ENCODE measurements around the gene PHLDB2. TPM values are rescaled to one million over a fixed set of nuclear protein-coding genes. Genes with fewer than 3 reads are reported as not detected.

PHLDB2 gene
- total RNA-seq, 1 donor from 2014 or later, result 2.5 TPM

DNA sequence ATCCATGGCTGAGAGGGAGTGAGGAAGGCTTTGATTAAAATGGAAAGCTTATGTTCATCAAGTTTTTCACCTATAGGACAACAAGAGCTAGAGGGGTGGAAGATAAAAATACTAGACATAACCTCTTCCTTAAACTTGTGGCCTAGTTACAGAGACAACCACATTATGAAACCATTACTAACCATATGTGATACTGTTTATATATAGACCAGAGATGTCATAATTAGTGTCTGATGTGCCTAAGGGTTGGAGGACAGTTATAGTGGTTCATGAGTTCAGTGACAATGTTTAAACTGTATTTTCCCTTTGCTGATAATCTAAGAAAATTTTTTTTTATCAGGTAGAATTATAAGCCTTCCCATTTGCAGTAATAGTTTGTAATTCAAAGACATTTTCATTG lies 23.7 kb downstream of the PHLDB2 start:
- DNase-seq (no peak), ATAC-seq (ENCODE audit: low read depth) (no peak)
- peaks cover 10% of the 10 kb centered on the region for H3K9me3 Mint-ChIP-seq
- H3K27me3 Mint-ChIP-seq, result peaks cover 2% of the 10 kb centered on the region
- H3K27ac Mint-ChIP-seq, result no peak overlapping the region
- no peak overlapping the region for H3K4me3 Mint-ChIP-seq
- H3K36me3 Mint-ChIP-seq (ENCODE audit: low read depth), result peaks cover 3% of the 10 kb centered on the region
- ChIA-PET CTCF (interaction anchor here (0.9 kb wide), 1 partner anchor 131 kb away, joined by 3 read pairs; no protein-coding TSS in a partner anchor), POLR2A (no interaction called here)
- TF ChIP-seq, protein P1, sequence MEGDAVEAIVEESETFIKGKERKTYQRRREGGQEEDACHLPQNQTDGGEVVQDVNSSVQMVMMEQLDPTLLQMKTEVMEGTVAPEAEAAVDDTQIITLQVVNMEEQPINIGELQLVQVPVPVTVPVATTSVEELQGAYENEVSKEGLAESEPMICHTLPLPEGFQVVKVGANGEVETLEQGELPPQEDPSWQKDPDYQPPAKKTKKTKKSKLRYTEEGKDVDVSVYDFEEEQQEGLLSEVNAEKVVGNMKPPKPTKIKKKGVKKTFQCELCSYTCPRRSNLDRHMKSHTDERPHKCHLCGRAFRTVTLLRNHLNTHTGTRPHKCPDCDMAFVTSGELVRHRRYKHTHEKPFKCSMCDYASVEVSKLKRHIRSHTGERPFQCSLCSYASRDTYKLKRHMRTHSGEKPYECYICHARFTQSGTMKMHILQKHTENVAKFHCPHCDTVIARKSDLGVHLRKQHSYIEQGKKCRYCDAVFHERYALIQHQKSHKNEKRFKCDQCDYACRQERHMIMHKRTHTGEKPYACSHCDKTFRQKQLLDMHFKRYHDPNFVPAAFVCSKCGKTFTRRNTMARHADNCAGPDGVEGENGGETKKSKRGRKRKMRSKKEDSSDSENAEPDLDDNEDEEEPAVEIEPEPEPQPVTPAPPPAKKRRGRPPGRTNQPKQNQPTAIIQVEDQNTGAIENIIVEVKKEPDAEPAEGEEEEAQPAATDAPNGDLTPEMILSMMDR (IDR thresholded peaks at IDR 0.05), result no peak
- H3K4me1 Mint-ChIP-seq, result peaks cover 3% of the 10 kb centered on the region
- intact Hi-C loops (cut with micrococcal nuclease), result no loop called here

DNA sequence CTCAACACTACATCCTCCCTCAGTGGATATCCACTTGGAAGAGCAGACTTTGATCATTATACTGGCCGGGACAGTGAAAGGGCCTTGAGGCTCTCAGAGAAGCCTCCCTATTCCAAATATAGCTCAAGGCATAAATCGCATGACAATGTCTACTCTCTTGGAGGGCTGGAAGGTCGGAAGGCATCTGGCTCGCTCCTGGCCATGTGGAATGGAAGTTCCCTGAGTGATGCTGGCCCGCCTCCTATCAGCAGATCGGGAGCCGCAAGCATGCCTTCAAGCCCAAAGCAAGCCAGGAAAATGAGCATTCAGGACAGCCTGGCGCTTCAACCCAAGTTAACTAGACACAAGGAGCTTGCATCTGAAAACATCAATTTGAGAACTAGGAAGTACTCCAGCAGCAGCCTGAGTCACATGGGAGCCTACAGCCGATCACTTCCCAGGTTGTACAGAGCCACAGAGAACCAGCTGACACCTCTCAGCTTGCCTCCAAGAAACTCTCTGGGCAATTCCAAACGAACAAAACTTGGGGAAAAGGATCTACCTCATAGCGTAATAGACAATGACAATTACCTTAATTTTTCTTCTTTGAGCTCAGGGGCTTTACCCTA lies 25.4 kb downstream of the PHLDB2 start:
- no peak overlapping the region for H3K27ac Mint-ChIP-seq
- peaks cover 10% of the 10 kb centered on the region for H3K9me3 Mint-ChIP-seq
- DNase-seq, result no peak
- peaks cover 3% of the 10 kb centered on the region for H3K36me3 Mint-ChIP-seq (ENCODE audit: low read depth)
- no peaks in the 10 kb centered on the region for H3K4me1 Mint-ChIP-seq
- intact Hi-C loops (cut with micrococcal nuclease), result no loop called here
- TF ChIP-seq, protein P1 (IDR thresholded peaks at IDR 0.05), result no peak
- peaks cover 2% of the 10 kb centered on the region for H3K27me3 Mint-ChIP-seq
- H3K4me3 Mint-ChIP-seq, result no peak overlapping the region
- no peak for ATAC-seq (ENCODE audit: low read depth)
- ChIA-PET POLR2A (no interaction called here), CTCF (no interaction called here)

DNA sequence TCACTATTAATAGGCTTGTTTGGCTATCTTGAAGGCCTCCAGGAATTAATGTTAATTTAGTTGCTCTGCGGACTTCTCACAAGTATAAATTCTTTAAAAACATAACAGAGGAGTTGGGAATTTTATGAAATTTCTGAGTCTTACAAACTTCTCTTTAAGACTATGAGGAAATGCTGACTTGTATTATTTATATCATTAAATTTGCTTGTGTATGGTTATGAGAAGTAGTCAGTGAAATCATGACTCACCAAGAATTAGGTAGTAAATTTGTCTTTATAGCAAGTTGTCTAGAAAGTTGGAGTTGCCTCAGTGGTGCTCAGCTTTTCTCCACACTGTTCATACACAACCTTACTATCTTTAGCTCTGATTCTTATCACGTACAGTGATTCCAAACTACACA lies 26.5 kb downstream of the PHLDB2 start:
- H3K27me3 Mint-ChIP-seq, result peaks cover 2% of the 10 kb centered on the region
- H3K36me3 Mint-ChIP-seq (ENCODE audit: low read depth), result peaks cover 6% of the 10 kb centered on the region
- ATAC-seq (ENCODE audit: low read depth) (no peak), DNase-seq (no peak)
- peaks cover 10% of the 10 kb centered on the region for H3K9me3 Mint-ChIP-seq
- H3K27ac Mint-ChIP-seq, result no peak overlapping the region
- H3K4me1 Mint-ChIP-seq, result no peaks in the 10 kb centered on the region
- no peak overlapping the region for H3K4me3 Mint-ChIP-seq
- CTCF ChIA-PET, result interaction anchor here (1.1 kb wide), 1 partner anchor 20 kb away, joined by 3 read pairs; no protein-coding TSS in a partner anchor
- TF ChIP-seq, protein P1 (IDR thresholded peaks at IDR 0.05), result no peak
- POLR2A ChIA-PET, result no interaction called here
- intact Hi-C loops (cut with micrococcal nuclease), result no loop called here

DNA sequence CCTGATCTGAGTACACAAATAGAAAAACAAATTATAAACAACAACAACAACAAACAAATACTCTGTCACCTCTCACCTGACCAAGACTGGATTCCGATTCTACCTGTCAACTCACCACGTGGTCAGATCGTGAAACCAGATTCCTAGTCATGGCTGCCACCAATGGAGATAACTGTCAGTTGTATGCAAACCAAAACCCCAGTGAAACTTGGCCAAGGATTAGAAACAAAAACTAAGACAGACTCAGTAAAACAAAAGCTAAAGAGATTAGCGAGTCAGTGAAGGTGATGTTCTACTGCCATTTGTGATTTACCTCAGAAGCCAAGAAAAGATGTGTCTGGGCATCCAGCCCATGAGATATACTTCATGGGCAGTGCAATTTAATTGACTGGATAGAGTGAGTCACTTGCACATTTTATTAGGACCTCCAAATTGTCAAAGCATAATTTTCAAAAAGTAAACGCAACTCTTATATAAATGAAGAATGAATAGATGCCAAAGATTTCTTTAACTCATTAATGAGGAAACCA lies 31.1 kb downstream of the PHLDB2 start:
- Mint-ChIP-seq H3K4me1 (no peaks in the 10 kb centered on the region), H3K27me3 (no peaks in the 10 kb centered on the region), H3K36me3 (ENCODE audit: low read depth) (peaks cover 4% of the 10 kb centered on the region), H3K27ac (no peak overlapping the region), H3K9me3 (peaks cover 2% of the 10 kb centered on the region), H3K4me3 (no peak overlapping the region)
- ChIA-PET POLR2A (no interaction called here), CTCF (interaction anchor here (1.2 kb wide), 1 partner anchor 174 kb away, joined by 3 read pairs; no protein-coding TSS in a partner anchor)
- ATAC-seq (ENCODE audit: low read depth) (no peak), DNase-seq (no peak)
- TF ChIP-seq, protein P1 (IDR thresholded peaks at IDR 0.05), result no peak
- intact Hi-C loops (cut with micrococcal nuclease), result no loop called here

DNA sequence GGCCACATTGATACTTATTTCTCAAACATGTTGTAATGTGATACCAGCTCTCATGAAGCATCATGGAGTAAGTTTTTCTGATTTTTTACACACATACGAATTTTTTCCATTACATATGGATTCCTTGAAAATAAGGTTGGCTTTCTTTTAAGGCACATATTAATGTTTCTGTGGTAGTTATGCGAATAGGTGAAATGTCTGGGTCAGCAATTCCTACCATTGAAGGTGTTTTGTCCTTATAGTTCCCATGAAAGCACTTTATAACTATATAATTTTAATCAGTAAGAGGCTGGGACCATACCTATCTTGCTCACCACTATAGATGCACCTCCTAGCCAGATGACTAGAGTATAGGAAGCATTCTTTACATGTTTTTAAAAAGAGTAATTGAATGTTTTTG lies 33.0 kb downstream of the PHLDB2 start:
- Mint-ChIP-seq H3K36me3 (ENCODE audit: low read depth) (peaks cover 3% of the 10 kb centered on the region), H3K27ac (no peak overlapping the region), H3K4me3 (no peak overlapping the region), H3K4me1 (no peaks in the 10 kb centered on the region), H3K9me3 (peaks cover 2% of the 10 kb centered on the region), H3K27me3 (no peaks in the 10 kb centered on the region)
- no peak for ATAC-seq (ENCODE audit: low read depth)
- CTCF ChIA-PET, result no interaction called here
- DNase-seq, result no peak
- intact Hi-C loops (cut with micrococcal nuclease), result no loop called here
- TF ChIP-seq, protein P1 (IDR thresholded peaks at IDR 0.05), result no peak
- POLR2A ChIA-PET, result no interaction called here
